Left ventricle myocardium inferior (tissue), 1 donor: ENCODE measurements around the gene CNOT2. TPM values are rescaled to one million over a fixed set of nuclear protein-coding genes. Genes with fewer than 3 reads are reported as not detected.

Experiments
- total RNA-seq: library from RNA; stranded (reverse); fragmentation: NEBNext Ultra II Directional; extraction: Animal tissue kit (Norgen Biotek cat#: 25700); gene quantifications from one replicate; pipeline ENCODE4 v1.2.1, GENCODE V29; 2021
- donor health status: DM: no; HTN: yes; CAD: no; lungs with severe emphysema.

Gene CNOT2
- total RNA-seq, 1 donor from 2014 or later: 33.0 TPM

Other genes with a start within 250 kb of the CNOT2 start
- 1.4 TPM for gene KCNMB4, start 122.9 kb downstream of the CNOT2 start, total RNA-seq